Stomach (tissue), 4 donors: ENCODE measurements around the gene PIK3C2B.

Experiments used
- CTCF ChIP-seq, 7 experiments: fragments of 450-650 bp in 4 of 7; fragments of 200-600 bp in 3 of 7; sonication (generic) in 3 of 7; IDR thresholded peaks; one replicate each; pipeline ENCODE4 v1.5.1; 2016 to 2019; ENCODE audit warnings: antibody characterized with exemption in 7 of 7, control low read depth in 2 of 7, mild to moderate bottlenecking in 1 of 7
- POLR2AphosphoS5 ChIP-seq, 3 donors: sonication (generic); formaldehyde crosslinking; IDR thresholded peaks; one replicate each; pipeline ENCODE4 v1.6.1; 2016; ENCODE audit warnings: antibody characterized with exemption in 3 of 3

- TF ChIP-seq CTCF (IDR thresholded peaks at IDR 0.05), result no peak
- TF ChIP-seq POLR2AphosphoS5 (IDR thresholded peaks at IDR 0.05), result no peak
Observed at GRCh38 chr1:204472660-204473059, 21.9 kb downstream of the PIK3C2B start.
